GM21447 (cell line): Measurements from ENCODE around the gene C1orf174.

Experiments used
- ATAC-seq: cut with Tn5 transposase; IDR thresholded peaks from one replicate; pipeline ENCODE4 v1.9.1; 2021; ENCODE audit not compliant: unreplicated experiment

C1orf174 gene

DNA sequence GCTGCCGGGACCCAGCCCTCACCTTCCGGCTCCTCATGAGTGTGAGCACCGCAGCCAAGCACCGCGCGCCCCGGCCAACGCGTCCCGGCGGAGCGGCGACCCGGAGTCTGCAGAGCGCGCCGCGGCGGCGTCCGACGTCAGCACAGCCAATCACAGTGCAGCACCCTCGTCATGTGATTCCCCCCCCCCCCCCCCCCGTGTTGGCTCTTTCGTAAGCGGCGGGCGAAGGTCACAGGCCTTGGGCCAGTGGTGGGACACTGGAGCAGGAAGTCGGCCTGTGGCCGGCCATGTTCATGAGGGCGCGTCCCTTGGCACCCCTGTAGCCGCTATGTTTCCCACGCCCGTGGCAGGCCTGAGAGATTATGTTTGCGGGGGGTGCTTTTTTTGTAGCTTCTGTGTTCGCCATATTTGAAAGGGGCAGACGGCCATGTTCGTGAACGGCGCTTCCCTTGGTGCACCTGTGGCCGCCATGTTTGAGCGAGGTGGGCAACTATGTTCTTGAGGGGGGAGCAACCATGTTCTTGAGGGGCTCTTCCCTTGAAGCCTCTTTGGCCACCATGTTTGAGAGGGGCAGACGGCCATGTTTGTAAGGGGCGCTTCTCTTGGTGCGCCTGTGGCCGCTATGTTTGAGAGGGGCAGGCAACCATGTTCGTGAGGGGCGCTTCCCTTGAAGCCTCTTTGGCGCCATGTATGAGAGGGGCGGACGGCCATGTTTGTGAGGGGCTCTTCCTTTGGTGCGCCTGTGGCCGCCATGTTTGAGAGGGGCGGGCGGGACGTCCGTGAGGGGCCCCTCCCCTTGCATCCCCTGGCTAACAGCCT lies at the start of gene C1orf174:
C1orf174 (minus strand) TSS at position 123 of the 819 bp plus-strand sequence; CDS start at position 37, 86 bp downstream.
- peak; percentile 68 for ATAC-seq

DNA sequence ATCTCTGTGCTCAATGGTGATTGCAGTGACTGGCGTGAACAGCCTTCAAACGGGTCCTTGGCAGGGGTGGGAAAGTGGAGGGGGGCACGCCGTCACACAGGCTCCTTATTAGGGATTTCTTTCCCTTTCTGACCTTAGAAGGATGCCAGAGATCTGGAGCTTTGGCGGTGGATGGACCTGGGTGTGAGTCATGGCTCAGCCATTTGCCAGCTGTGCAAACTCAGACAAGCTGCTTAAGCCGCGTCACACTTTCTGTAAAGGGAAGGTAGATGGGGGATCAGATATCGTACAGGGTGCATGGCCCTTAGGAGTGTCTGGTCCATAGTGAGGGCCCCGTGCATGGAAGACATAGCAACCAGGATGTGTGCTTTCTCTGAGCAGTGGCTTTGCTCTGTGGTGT lies 48.3 kb upstream of the C1orf174 start:
- no peak for ATAC-seq

- no peak for ATAC-seq
Measured at GRCh38 chr1:3945916-3946840, 46.1 kb upstream of the C1orf174 start.

- no peak for ATAC-seq
Measured at GRCh38 chr1:3945222-3945621, 45.1 kb upstream of the C1orf174 start.

DNA sequence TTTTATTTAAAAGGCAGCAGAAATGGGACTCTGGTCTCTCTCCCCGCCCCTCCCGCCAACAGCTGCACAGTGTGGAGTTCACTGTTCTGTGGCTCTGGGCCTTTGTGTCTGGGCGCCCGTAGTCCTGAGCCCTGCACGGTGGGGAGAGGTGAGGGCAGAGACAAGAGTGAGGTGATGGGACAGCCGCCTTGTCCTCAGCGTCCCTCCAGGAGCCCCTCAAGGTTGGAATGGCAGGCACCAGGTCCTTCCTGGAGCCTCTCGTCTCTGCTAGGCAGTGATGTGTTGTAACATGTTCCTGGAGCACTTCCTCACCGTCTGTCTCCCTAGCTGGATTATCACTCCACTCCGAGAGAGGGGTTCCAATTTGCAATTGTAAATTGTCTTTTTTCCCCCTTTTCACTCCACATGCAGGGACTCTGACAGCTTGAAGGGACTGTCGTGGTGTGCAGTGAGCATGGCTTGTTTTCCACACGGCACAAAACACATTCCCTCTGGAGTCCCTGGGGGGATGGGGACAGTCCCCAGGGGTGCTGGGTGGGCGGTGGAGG lies 44.6 kb upstream of the C1orf174 start:
- ATAC-seq = no peak

GRCh38 chr1:3943806-3944577 lies 43.9 kb upstream of the C1orf174 start:
- ATAC-seq = no peak

GRCh38 chr1:3943123-3943431 lies 43.0 kb upstream of the C1orf174 start:
- ATAC-seq = no peak

DNA sequence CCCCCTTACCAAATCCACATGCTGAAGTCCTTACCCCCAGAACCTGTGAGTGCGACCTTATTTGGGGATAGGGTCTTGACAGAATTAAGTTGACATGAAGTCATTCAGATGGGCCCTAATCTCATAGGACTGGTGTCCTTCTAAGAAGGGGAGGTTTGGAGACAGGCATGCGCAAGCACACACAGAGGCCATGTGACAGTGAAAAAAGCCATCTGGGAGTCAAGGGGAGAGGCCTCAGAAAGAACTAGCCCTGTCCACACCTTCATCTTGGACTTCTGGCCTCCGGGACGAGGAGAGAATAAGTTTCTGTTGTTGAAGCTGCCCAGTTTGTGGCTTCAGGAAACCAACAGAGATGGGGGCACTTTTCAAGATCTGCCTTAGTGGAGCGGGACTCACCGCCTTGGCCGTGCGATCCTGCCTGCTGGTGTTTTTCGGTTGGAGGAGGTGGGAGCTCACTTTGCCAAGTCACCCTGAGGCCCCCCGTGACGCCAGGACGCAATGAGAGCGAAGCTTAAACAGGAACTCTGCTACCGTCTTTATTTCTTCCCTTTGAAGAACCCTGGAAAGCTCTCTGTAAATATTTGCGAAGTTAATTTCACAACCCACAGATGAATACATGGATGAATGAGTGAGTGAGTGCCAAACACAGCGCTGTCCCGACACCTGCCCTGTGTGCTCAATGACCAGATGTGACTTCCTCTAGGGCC lies 42.5 kb upstream of the C1orf174 start:
- no peak for ATAC-seq

DNA sequence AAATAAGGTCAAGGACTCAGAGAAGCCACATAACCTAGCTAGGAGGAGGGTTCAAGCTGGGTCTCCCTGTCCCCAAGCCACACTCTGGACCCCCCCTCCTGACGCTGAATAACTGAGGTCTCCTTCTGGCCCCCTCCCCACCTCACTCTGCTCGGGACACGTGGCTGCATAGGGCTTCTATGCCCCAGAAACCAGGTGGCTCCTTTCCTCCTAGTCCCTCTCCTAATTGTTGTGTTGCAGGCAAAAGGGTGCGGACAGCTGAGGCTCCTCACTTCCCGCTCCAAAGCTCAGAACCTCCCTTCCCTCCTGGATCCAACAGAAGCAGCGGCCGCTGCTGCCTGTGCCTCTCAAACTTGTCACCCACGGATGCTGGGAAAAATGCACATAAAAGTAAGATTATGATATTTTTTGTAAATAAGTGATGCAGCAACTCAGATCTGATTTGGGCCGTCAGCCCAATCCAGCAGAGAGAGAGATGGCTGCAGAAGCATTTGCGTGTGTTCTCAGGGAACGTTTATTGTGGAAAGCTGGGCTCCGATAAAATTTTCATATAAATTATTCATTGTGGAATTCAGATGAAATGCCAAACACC lies 40.8 kb upstream of the C1orf174 start:
- ATAC-seq = no peak

- ATAC-seq = no peak
Measured at GRCh38 chr1:3940081-3940753, 40.1 kb upstream of the C1orf174 start.

DNA sequence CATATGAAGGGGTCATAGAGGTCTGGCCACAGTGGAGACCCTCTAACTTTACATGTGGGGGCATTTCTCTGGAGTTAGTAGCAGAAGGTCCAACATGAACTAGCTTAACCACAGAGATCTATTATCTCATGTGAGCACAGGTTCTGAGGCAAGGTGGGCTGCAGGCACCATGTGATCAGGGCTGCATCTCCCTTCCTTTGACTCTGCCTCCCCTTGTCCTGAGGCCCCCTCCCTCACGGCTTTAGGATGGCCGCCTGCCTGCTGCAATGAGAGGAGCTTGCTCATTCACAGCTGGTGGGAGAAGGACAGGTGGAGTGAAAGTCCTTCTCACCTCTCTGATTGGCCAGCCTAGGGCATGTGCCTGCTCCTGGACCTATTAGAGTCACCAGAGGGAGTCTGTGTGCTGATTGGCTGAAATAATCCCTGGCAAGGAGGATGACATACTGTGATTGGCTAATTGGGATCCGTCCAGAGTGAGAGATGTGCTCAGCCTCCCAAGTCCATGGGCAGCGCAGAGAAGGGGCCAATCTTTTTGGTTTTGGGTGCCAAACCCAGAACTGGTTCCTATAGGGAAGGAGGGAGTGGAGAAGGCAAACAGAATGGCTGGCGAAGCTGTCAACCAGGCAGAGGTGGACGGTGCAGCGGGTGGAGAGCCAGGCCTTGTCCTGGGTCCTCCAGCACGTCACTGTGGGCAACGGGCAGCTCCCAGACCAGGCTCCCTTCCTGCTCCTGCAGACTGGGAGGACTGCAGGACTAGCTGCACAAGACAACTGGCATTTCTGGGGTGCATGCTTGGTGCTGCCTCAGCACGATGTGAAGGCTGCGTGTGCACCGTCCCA lies 39.4 kb upstream of the C1orf174 start:
- no peak for ATAC-seq

GRCh38 chr1:3932156-3932919 lies 32.3 kb upstream of the C1orf174 start:
- ATAC-seq = no peak

- no peak for ATAC-seq
Measured at GRCh38 chr1:3931007-3931912, 31.2 kb upstream of the C1orf174 start.

DNA sequence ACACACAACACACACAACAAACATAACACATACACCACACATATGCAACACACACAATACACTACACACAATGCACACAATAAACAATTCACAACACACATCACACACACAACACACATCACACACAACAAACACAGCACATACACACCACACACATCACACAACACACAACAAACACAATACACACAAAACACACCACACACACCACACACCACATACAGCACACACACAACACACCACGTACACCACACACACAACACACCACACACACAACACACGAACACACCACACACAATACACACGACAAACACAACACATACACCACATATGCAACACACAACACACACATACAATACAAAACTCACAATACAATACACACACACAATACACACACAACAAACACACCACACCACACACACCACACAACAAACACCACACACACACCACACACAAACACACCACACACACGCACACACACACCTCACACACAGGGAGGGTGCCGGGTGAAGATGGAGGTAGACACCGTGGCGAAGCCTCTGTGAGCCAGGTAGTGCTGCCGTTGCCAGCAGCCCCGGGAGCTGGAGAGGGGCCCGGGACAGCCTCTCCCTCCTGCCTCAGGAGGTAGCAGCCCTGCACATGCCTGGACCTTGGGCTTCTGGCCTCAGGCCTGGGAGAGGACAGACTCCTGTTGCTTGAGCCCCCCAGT lies 30.4 kb upstream of the C1orf174 start:
- no peak for ATAC-seq

GRCh38 chr1:3929126-3929525 lies 29.1 kb upstream of the C1orf174 start:
- ATAC-seq = no peak

DNA sequence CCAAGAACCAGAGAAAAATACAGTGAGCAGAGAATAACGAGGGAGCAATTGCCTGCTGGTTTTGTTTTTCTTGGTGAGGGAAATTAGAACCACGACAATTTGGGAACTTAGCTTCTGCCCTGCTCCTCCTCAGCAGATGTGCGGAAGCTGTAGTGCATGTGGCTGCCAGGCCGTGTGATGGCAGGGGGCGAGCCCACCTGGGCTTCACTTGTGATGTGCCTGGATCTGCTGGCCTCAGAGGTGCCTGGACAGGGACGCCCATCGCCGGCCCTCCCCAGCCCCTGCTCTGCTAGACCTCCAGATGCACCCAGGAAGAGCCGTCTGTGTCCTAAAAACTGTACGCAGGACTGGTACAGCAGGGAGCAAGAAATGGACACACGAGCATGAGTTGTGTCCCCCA lies 28.5 kb upstream of the C1orf174 start:
- ATAC-seq = no peak
